CMK (cell line): ENCODE measurements around the gene PRR20G.
"Not testable (repeated sequence)": the region's sequence is repeated elsewhere in the genome, so short reads cannot be mapped to it uniquely, and the experiment has no call there.

Experiments
- DNase-seq: peaks from one replicate; pipeline ENCODE4 v3.0.0-alpha.2; 2010; ENCODE audit warnings: low read depth

Gene PRR20G

DNA sequence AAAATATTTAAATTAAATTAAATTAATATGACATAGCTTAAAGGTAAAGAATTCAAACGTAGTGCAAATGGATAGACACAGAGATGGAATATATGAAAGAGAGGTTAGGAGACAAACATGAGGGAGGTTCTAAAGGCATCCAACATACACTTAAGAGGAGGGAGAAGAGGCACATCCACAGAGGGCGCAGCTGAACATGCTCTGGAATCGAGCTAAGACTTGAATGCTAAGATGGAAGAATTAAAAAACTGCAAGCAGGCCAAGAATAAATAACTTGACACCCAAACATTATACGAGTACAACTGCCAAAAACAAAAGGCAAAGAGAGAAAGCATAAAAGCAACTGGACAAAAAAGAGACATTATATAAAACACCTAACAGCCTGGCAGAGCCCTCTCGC, 9.1 kb upstream of the PRR20G start:
- no peak for DNase-seq

DNA sequence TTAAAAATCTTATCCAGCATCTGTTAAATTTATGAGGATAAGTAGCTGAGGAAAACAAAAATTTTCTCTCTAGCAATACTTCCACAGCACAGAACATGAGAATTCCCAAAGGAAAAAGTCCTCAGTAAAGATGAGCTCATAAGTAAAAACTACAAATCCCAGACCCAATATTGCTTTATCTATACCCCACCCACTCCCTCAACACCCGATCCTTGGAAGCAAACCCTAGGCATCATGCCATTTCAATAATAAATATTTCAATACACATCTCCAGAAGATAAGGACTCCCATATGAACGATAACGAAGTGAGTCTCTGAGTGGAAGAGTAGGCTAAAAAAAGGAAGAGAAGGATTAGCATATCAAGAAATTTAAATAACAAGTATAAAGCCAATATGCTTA, 8.3 kb upstream of the PRR20G start:
- no peak for DNase-seq

DNA sequence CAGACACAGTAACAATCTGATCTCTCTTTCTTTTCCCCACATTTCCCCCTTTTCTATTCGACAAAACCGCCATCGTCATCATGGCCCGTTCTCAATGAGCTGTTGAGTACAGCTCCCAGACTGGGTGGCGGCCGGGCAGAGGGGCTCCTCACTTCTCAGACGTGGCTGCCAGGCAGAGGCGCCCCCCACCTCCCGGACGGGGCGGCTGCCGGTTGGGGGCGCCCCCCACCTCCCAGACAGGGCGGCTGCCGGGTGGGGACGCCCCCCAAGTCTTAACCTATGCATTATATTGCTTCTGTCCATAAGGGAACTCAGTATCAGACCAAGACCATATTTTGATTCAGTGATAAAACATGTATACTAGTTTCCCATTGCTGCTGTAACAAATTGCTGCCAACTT, 5.8 kb upstream of the PRR20G start:
- DNase-seq = not testable (repeated sequence)

DNA sequence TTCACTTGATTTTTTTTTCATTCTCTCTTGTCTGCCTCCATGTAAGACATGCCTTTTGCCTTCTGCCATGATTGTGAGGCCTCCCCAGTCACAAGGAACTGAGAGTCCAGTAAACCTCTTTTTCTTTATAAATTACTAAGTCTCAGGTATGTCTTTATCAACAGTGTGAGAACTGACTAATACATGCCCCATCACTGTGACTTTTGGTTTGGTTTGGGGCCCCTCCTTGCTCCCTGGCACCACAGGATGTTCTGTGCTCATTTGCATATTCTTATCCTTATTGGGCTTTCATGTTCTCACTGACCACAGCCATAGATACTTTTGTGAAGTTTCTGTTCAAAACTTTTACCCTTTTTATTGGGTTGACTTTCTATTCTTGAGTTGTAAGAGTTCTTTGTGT, 3.8 kb upstream of the PRR20G start:
- no peak for DNase-seq

DNA sequence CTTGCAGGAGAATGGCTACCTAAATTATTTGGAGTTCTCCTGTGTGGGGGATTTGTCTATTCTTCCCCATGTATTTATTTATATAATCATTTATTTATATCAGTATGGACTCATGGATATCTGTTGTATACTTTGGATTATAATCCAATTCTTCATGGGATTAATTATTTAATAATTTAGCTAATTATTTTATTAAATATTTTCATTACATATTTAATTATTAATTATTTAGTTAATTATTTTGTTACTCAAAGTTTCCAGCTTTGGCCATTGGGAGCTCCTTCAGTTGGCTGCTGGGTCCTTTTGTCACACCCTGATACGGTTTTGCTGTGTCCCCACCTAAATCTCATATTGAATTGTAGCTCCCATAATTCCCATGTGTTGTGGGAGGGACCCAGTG, 3.3 kb upstream of the PRR20G start:
- no peak for DNase-seq

DNA sequence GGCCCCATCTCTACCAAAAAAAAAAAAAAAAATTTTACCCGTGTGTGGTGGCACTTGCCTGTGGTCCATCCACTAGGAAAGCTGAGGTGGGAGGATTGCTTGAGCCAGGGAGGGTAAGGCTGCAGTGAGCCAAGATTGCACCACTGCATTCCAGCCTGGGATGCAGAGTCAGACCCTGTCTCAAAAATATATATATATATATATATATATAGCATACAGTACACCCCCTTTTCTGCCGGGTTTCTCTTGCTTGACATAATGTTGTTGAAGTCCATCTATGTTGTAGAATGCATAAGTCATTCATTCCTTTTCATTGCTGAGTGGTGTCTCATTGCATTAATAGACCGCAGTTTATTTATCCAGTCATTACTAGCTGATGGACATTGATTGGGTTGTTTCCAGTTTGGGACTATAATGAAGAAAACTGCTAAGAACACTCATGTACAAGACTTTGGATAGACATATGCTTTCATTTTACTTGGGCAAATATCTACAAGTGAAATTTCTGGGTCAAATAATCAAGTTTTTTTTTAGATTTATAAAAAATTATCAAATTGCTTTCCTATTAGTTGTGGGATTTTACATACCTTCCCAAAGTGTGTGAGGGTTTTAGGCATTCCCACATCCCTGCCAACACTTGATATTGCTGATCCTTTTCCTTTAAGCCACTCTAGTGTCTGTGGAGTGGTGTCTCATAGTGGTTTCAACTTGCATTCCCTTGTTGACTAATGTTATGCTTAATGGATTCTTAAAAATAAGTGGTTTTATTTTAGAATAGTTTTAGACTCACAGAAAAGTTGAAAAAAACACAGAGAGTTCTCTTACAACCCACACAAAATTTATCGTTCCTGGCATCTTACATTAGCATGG, 2.1 kb upstream of the PRR20G start:
- DNase-seq = no peak

DNA sequence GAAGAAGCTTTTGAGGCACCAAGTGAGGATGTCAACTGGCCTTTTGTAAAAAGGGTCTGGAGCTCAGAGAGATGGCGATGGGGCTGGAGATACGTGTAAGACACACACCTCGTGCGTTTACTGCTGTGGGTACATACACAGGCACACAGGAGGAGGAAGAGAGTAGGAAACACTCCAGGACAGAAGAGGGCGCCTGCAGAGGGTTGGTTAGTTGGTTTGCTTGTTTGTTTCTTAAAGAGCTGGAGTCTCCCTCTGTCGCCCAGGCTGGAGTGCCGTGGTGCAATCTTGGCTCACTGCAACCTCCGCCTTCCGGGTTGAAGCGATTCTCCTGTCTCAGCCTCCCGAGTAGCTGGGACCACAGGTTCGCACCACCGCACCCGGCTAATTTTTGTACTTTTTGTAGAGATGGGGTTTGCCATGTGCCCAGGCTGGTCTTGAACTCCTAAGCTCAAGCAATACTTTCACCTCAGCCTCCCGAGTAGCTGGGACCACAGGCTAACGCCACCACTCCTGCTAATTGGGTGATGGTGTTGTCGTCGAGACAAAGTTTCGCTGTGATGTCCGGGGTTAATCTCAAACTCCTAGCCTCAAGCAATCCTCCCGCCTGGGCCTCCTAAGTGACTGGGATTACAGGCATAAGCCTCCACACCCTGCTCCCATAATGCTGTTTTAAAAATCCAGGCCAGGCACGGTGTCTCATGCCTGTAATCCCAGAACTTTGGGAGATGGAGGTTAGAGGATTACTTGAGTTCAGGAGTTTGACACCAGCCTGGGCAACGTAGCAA, 1.3 kb upstream of the PRR20G start:
- no peak for DNase-seq

DNA sequence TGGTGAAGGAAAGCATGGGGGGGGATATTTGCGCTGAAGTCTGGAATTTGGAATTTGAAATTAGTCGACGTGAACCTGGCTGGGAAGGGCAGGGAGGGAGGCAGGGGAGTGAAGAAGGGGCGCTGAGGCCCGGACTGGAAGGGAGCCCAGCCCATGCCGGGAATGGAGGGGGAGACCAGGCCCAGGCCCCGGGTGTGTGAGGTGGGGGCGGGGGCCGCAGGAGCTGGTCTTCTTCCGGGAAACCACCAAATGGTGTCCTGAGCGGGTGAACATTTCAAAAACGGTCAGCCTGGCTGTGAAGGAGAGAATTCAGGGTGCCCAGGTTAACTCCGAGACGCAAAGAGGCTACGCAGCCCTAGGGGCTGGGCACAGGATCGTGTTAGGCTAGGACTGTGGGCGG, 497 bp upstream of the PRR20G start:
- no peak for DNase-seq

DNA sequence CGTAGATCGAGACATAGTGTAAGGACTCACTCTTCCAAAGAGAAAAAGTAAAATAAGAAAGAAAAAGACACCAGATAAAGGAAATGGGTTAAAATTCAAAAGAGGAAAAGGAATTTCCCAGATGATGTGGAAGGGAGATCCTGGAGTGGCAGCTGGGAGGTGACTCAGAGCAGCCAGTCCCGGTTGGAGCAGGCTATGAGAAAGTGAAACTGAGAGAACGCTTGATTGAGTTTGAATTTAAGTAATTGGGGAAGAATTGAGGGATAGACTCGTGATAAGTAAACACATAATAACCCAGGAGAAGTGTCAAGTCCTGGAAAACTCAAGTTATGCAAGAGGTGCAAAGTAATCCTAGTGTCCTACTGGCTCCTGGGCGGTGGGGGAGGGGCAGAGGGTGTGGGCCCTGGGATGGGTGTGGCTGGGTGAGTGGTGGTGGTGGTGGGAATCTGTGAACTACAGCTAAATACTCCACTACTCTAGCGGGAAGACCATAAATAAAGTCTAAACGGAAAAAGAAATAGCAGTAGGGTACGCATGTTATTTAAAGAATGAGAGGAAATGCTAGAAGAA, 1.2 kb downstream of the PRR20G start:
- no peak for DNase-seq

DNA sequence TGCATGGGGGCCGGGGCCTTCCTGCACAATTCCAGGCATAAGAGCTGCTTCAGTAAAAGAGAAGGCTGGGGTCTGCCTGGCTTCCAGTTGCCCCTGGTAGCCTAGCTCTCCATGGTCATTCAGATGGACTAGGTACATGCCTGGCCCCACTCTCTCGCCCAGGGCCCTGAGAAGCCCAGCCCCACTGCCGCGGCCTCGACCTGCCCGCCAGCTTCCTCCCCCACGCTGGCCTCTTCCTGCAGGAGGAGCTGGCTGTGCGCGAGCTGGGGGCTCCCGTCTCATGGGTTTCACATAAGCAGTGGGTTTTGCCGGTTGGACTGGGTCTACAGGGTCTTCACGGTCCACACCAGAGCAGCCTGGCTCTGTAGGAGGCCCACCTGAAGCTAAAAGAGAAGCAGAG, 3.6 kb downstream of the PRR20G start:
- DNase-seq = no peak

DNA sequence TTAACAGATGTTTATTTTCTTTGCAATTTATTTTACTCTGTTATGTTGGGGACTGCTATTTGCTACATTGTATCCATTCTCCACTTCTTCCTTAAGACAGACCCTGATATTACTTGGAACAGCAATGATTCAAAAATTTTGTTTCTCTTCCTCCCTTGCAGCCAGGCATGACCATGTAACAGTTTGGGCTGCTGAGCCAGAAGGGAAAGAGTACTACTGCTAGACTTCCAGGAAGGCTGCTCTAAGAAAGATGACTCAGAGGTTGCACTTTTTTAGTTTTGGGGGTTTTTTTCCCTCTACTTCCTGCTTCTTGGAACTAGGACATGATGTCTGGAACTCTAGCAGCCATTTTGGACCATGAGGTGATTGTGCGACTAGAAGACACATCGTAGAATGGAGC, 10.3 kb downstream of the PRR20G start:
- no peak for DNase-seq

DNA sequence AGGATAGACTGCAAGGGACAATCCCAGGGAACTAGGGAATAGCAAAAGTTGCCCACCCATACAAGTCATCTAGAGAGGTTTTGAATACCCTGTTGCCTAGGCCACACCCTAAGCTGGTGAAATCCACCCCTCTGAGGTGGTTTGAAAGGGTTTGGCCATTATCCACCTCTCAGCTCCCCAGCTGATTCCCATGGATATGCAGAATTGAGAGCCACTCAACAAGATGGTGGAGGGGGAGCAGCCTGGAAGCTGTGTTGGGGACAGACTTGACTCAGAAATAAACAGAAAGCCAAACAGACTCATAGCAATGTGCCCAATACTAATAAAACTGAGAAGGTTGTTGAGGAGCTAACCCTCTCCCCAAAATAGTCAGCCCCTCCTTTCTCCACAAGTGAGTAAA, 10.9 kb downstream of the PRR20G start:
- DNase-seq = no peak

DNA sequence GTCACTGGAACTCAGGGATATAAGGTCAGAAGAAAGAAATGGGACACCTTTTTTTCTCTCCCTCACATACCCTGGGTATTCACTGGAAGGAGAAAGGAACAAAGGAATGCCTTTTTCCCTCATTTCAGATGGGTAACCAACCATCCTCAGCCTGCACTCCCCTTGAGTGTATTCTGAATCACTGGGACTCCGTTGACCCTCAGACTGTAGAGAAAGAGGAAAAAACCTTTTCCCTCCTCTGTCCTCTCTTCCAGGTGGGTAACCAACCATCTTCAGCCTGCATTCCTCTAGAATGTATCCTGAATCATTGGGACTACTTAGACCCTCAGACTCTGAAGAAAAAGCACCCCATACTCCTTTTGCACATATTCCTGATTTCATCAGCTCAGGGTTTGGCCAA, 11.4 kb downstream of the PRR20G start:
- DNase-seq = no peak

DNA sequence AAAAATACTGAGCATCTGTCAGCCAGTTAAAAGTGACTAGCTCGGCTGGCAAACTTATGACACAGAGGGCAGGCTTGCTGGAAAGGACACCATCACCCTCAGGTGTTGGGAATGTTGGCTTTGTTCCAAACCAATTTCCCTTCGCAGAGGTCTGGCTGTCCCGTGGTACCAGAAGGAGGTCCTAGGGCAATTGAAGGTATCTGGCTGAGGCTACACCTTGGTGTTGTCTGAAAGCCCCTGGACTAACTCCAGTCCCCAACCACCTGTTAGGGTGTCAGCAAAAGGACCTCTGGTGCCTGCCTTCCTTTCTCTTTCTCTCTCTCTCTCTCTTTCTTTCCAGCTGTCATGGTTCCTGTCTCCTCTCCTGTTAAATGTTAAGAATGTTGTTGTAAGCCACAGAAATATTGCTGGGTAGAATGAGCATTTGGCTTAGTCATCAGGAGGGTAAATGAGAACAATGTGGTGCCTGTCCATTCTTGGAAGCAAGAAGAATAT, 12.5 kb downstream of the PRR20G start:
- no peak for DNase-seq

DNA sequence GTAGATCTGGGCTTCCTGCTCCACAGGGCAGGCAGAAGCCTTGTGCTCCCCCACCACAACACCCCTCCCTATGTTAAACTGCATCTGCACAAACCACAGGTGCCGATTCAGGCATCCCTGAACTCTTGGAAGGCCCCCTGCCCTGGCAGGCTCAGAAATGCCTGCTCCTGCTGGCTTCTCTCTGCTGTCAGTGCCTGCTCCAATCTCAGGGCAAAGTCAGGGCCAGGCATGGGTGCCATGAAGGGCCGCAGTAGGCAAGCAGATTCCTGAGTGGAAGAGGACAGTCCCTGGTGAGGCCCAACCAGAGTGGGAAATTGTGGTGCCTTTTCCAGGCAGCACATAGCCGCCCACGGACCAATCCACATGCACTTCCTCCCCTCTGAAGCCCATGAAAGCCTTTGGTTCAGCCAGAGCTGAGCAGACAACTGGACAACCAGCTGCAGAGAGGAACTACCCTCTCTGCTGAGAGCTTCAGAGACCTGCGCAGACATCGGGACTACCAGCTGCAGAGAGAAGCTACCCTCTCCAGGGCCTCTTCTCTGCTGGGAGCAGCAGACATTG, 13.6 kb downstream of the PRR20G start:
- no peak for DNase-seq

DNA sequence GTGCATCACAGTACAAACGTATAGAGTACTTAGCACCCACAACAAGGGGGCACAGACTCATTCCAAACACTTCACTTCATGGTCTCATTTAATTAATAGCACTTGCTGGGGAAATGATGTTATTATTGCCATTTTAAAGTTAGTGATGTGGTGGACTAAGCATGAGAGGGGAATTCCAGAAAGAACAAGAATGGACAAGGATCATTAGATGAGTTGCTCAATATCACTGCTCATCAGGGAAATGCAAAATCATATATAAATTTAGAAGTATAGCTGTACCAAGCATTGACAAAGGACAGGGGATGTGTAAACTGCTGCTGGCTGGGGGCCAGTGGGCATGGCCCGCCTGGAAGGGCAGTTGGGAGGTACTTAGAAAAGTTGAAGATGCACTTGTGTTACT, 14.6 kb downstream of the PRR20G start:
- no peak for DNase-seq

DNA sequence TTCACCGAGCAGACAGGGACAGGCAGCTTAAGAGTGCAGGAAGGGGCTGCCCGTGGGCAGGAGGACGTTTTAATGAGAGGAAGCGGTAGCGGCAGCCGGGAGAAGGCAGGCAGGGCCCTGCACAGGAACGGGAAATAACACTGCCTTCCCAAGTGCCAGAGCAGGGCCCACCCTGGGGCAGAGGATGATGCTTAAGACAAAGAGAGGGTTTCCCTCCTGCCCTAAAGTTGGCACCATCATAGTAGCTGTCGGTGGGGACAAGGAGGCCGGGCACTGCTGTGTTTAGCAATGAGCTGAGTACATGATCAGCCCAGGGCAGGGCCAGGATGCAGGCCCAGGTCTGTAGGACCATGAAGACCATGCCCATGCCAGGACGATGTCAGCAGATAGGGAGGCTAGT, 21.7 kb downstream of the PRR20G start:
- DNase-seq = no peak

DNA sequence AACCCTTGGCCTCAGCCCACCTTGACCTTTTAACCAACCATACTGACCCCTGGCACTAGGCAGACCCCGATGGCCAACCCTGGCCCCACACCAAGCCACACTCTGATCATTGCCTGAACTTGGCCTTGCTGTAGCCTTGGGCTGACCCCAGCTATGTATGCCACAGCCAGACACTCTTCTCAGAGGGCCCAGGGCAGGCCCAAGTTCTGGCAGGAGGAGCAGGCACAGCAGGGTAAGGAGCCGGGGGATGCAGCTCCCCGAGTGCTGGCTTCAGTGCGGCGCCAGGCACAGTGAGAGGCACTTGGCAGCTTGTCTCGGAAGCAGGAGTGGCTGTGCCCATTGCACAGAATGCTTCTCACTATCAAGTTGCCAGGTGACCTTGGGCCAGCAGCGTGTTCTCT, 22.3 kb downstream of the PRR20G start:
- DNase-seq = no peak

DNA sequence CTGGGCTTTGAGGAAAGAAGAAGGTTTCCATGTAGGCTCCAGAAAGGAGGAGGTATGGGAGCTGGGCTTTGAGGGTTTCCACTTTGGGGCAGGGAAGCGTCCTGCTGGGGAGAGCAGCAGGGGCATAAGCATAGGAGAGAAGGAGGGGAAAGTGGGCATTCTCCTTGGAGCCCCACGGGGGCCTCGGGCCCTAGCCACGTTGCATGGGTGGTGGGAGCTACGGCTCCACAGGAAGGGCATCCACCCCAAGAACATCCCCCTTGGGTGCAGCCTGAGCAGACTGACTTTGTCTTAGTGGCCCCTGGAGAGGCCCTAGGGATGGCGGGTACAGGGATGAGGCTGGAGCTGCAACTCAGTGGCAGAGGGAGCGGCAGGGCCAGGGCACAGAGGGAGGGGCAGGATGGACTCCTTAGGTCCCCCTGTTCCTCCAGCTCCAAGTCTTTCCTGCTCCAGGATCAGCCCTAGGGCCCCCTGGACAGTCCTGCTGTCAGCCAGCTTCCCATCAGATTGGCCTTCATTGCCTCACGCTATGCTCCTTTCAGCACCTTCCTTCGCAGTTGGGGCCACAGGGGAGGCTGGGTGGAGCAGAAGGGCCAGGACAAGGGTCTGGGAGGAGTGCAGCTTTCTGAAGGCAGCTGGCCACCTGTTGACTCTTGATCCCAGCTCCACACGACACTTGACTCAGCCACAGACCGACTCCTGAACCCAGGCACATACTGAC, 22.9 kb downstream of the PRR20G start:
- no peak for DNase-seq

DNA sequence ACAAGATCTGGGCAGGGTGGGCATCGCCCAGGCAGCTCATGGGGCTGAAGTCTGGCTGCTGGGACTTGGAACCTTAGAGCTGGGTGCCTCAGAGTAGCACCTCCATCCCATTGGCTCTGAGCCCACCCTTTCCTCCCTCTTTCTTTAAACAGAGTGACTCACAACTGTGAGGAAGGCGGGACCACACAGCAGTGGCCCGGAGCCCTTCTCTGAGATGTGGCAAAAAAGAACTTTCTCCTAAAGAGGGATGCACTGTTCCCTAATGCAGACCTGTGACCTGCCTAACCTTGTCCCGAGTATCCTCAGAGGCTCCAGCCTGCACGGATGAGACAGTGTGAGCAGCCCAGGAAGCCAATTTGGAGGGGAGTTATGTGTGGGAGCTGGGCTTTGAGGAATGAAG, 23.6 kb downstream of the PRR20G start:
- no peak for DNase-seq

DNA sequence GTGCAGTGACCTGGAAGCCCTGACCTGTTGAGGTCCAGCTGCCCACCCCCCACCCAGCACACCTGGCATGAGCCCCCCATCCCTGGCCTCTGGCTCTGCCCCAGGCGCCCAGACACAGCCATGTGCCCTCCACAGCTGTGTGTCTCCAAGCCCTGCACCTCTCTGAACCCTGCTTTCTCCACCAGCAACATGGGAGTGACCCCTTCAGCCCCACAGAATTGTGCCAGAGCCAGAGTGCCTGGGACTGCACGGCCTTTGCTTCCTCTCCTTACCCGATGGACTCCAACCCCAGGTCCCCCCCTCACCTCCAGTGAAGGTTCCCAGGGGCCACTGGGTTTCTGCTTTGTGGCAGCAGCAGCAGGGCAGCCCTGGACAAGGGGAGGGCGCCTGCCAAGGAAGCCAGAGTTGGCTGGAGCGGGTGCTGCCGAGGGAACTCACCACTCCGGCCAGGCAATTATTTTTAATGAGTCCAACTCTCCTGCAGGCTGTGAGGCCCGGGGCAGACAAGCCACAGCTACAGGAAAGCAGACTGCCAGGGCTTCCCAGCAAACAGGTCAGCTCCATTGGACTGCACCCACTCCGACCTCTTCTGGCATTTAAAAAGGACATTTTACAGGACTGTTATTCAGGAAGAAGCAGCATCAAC, 24.1 kb downstream of the PRR20G start:
- DNase-seq = no peak

DNA sequence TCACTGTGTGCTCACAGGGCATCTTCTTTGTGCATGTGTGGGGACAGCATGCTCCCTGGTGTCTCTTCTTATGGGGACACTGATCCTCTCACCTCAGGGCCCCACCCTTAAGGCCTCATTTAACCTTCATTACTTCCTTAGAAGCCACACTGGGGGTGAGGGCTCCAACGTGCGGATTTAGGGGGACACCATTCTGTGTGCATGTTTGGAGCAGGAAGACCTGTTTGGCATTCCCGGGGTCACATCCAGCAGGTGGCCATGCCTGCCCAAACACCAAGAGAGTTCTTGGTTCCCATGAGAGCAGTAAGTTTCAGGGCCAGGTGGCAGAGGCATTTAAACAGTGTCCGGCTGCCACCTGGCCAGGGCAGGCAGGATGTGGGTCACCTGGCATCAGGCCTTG, 24.8 kb downstream of the PRR20G start:
- DNase-seq = no peak
